H1 (cell line): ENCODE results near the gene CHD6. TPM values are rescaled to one million over a fixed set of nuclear protein-coding genes. Genes with fewer than 3 reads are reported as not detected.
A peak's percentile ranks its signal among the peaks of the same experiment; 100 is the strongest.

ENCODE experiments used
- CTCF ChIA-PET: fragments of 300-600 bp; sonication (Branson Sonifier 250); formaldehyde crosslinking; loops from one replicate; lab custom pipeline; 2021; ENCODE audit not compliant: partially characterized antibody; lab: Charles Lee
- POLR2A ChIA-PET: fragments of 300-600 bp; sonication (Branson Sonifier 250); formaldehyde crosslinking; loops from one replicate; lab custom pipeline; 2021; ENCODE audit warnings: inconsistent platforms; ENCODE audit not compliant: partially characterized antibody; lab: Charles Lee
- DNase-seq, 2 experiments: peaks; one replicate each; pipeline versions ENCODE4 v3.0.0 to v3.0.0-alpha.2; 2010 to 2022; ENCODE audit warnings: low spot score in 2 of 2, low read depth in 1 of 2, mixed read lengths in 1 of 2
- FAIRE-seq: peaks from 2 replicates; lab custom pipeline; 2011; peaks lifted over from hg19 to GRCh38; lab: Jason Lieb, UNC
- H2AFZ ChIP-seq: 2 replicates; pipeline ENCODE4 v1.8.1; 2012; ENCODE audit warnings: low read length, inconsistent platforms
- H2AK5ac ChIP-seq: 2 replicates; pipeline ENCODE4 v1.6.1; 2013; ENCODE audit warnings: low read depth, low read length
- H2BK120ac ChIP-seq: replicated peaks from 2 replicates; pipeline ENCODE3; 2013; ENCODE audit warnings: low read depth, low read length, inconsistent platforms
- H2BK12ac ChIP-seq: 2 replicates; pipeline ENCODE4 v1.6.1; 2013; ENCODE audit warnings: low read depth, low read length
- H2BK15ac ChIP-seq: 2 replicates; pipeline ENCODE4 v1.6.1; 2013; ENCODE audit warnings: low read length
- H2BK20ac ChIP-seq: 2 replicates; pipeline ENCODE4 v1.6.1; 2013; ENCODE audit warnings: low read length
- H2BK5ac ChIP-seq: 2 replicates; pipeline ENCODE4 v1.6.1; 2013; ENCODE audit warnings: low read depth, low read length
- H3K14ac ChIP-seq: 2 replicates; pipeline ENCODE4 v1.6.1; 2013; ENCODE audit warnings: inconsistent platforms; ENCODE audit not compliant: insufficient read length
- H3K18ac ChIP-seq: 2 replicates; pipeline ENCODE4 v1.6.1; 2013; ENCODE audit warnings: low read length; ENCODE audit errors: extremely low read depth
- H3K23ac ChIP-seq: 2 replicates; pipeline ENCODE4 v1.6.1; 2013; ENCODE audit warnings: inconsistent platforms; ENCODE audit not compliant: insufficient read length
- H3K23me2 ChIP-seq: 2 replicates; pipeline ENCODE4 v1.6.1; 2013; ENCODE audit warnings: low read depth, low read length
- H3K27ac ChIP-seq: 2 replicates; pipeline ENCODE4 v1.6.1; 2011; ENCODE audit warnings: low read depth, low read length, inconsistent platforms
- H3K27me3 ChIP-seq, 4 experiments: replicated peaks in 1 of 4; 1 replicate in 1 of 4; 2 replicates in 3 of 4; pipeline versions ENCODE4 v1.6.1 to v1.8.1; 2011 to 2013; ENCODE audit warnings: low read length in 3 of 4, mild to moderate bottlenecking in 3 of 4, inconsistent platforms in 2 of 4, mixed read lengths in 2 of 4, moderate library complexity in 1 of 4; ENCODE audit not compliant: control insufficient read depth in 3 of 4, insufficient read depth in 3 of 4; ENCODE audit errors: extremely low read depth in 1 of 4
- H3K36me3 ChIP-seq, 4 experiments: 2 replicates each; pipeline versions ENCODE4 v1.6.1 to v1.8.1; 2011 to 2013; ENCODE audit warnings: mild to moderate bottlenecking in 4 of 4, low read length in 3 of 4, moderate library complexity in 2 of 4, control low read depth in 1 of 4, inconsistent platforms in 1 of 4; ENCODE audit not compliant: insufficient read depth in 4 of 4, control insufficient read depth in 2 of 4
- H3K4ac ChIP-seq: replicated peaks from 2 replicates; pipeline ENCODE3; 2013; ENCODE audit warnings: low read length, low read depth, mixed read lengths, inconsistent platforms; ENCODE audit not compliant: insufficient read length
- H3K4me1 ChIP-seq, 4 experiments: replicated peaks in 1 of 4; 1 replicate in 1 of 4; 2 replicates in 3 of 4; pipeline versions ENCODE4 v1.6.1 to v1.8.1; 2011 to 2013; ENCODE audit warnings: low read length in 3 of 4, inconsistent platforms in 2 of 4, mixed read lengths in 1 of 4; ENCODE audit not compliant: insufficient read depth in 4 of 4, control insufficient read depth in 3 of 4
- H3K4me2 ChIP-seq, 2 experiments: 2 replicates each; pipeline versions ENCODE4 v1.6.1 to v1.8.1; 2011 to 2013; ENCODE audit warnings: low read depth in 2 of 2, low read length in 2 of 2, control low read depth in 1 of 2, inconsistent platforms in 1 of 2, mild to moderate bottlenecking in 1 of 2; ENCODE audit not compliant: insufficient read depth in 1 of 2
- H3K4me3 ChIP-seq, 4 experiments: fragments of 200-600, 300-600 bp in 1 of 4; sonication (generic), shearing (Covaris generic), sonication (Bioruptor Twin) in 1 of 4; 2 replicates each; pipeline versions ENCODE4 v1.5.1 to v1.8.1; 2011 to 2016; ENCODE audit warnings: low read length in 4 of 4, low read depth in 3 of 4, control low read depth in 2 of 4, inconsistent platforms in 2 of 4, mild to moderate bottlenecking in 2 of 4, mixed read lengths in 1 of 4, moderate library complexity in 1 of 4; ENCODE audit not compliant: insufficient read depth in 2 of 4; ENCODE audit errors: extremely low read depth in 1 of 4
- H3K56ac ChIP-seq: replicated peaks from 2 replicates; pipeline ENCODE3; 2013; ENCODE audit warnings: low read depth, mild to moderate bottlenecking, mixed read lengths, low read length, inconsistent platforms; ENCODE audit not compliant: insufficient read length
- H3K79me1 ChIP-seq: 2 replicates; pipeline ENCODE4 v1.6.1; 2013; ENCODE audit warnings: low read depth, low read length, control low read depth
- H3K79me2 ChIP-seq, 2 experiments: 2 replicates each; pipeline versions ENCODE4 v1.6.1 to v1.8.1; 2012 to 2013; ENCODE audit warnings: low read length in 2 of 2, mild to moderate bottlenecking in 2 of 2, inconsistent platforms in 1 of 2; ENCODE audit not compliant: insufficient read depth in 2 of 2, control insufficient read depth in 1 of 2
- H3K9ac ChIP-seq, 4 experiments: replicated peaks in 1 of 4; 1 replicate in 1 of 4; 2 replicates in 3 of 4; pipeline versions ENCODE4 v1.6.1 to v1.8.1; 2011 to 2013; ENCODE audit warnings: low read depth in 3 of 4, low read length in 3 of 4, control low read depth in 2 of 4, mild to moderate bottlenecking in 2 of 4, moderate library complexity in 2 of 4, inconsistent platforms in 1 of 4; ENCODE audit errors: extremely low read depth in 1 of 4
- H3K9me3 ChIP-seq, 2 experiments: 2 replicates each; pipeline versions ENCODE4 v1.6.1 to v1.8.1; 2012 to 2013; ENCODE audit warnings: mild to moderate bottlenecking in 2 of 2, moderate library complexity in 2 of 2, control low read depth in 1 of 2, inconsistent platforms in 1 of 2, low read depth in 1 of 2, low read length in 1 of 2, mixed read lengths in 1 of 2; ENCODE audit not compliant: insufficient read depth in 2 of 2
- H4K20me1 ChIP-seq, 2 experiments: replicated peaks in 1 of 2; 2 replicates each; pipeline versions ENCODE3 to v1.8.1; 2011 to 2013; ENCODE audit warnings: inconsistent platforms in 2 of 2, low read length in 2 of 2, mild to moderate bottlenecking in 1 of 2; ENCODE audit not compliant: insufficient read depth in 2 of 2, control insufficient read depth in 1 of 2
- H4K5ac ChIP-seq: 2 replicates; pipeline ENCODE4 v1.6.1; 2013; ENCODE audit warnings: low read length, low read depth, mixed read lengths, inconsistent platforms; ENCODE audit not compliant: insufficient read length
- H4K8ac ChIP-seq: 2 replicates; pipeline ENCODE4 v1.8.0; 2013; ENCODE audit warnings: mild to moderate bottlenecking, moderate library complexity, low read length, inconsistent platforms; ENCODE audit not compliant: insufficient read depth; ENCODE audit errors: extremely low read depth
- H4K91ac ChIP-seq: replicated peaks from 2 replicates; pipeline ENCODE3; 2013; ENCODE audit warnings: low read length, mixed read lengths, inconsistent platforms; ENCODE audit not compliant: insufficient read length
- RAD21 ChIP-seq, 2 experiments: IDR thresholded peaks in 1 of 2; conservative IDR thresholded peaks in 1 of 2; 2 replicates each; pipeline ENCODE4 v1.6.1; 2011; ENCODE audit warnings: low read depth in 2 of 2, low read length in 2 of 2, improper control_type of control experiment in 1 of 2, inconsistent platforms in 1 of 2, mild to moderate bottlenecking in 1 of 2, moderate library complexity in 1 of 2
- SIN3A ChIP-seq, 2 experiments: IDR thresholded peaks in 1 of 2; conservative IDR thresholded peaks in 1 of 2; 2 replicates each; pipeline ENCODE4 v1.6.1; 2011 to 2012; ENCODE audit warnings: low read length in 2 of 2, improper control_type of control experiment in 1 of 2, low read depth in 1 of 2, mild to moderate bottlenecking in 1 of 2
- WGBS, 2 experiments: shearing (Covaris generic) in 1 of 2; methylation state at CpG; one replicate each; pipeline versions ENCODE4 v1.1.6 to v1.1.7; 2013 to 2015; ENCODE audit warnings: low lambda C conversion rate in 2 of 2, mixed read lengths in 2 of 2, inconsistent platforms in 1 of 2, low coverage in 1 of 2, missing lambda C conversion rate in 1 of 2; ENCODE audit not compliant: insufficient replicate concordance in 2 of 2, insufficient coverage in 1 of 2, insufficient read length in 1 of 2; ENCODE audit errors: extremely low coverage in 1 of 2, missing lambda C conversion rate in 1 of 2; 5-methylcytosine and 5-hydroxymethylcytosine counted together
- polyA plus RNA-seq, 7 experiments: library from polyadenylated mRNA; depleted of rRNA in 3 of 7; stranded (reverse) in 5 of 7; unstranded in 2 of 7; fragments of >200 nt in 5 of 7; fragments of 200-250 nt in 2 of 7; gene quantifications; 1 replicate in 5 of 7; 2 replicates in 1 of 7; 4 replicates in 1 of 7; pipeline versions ENCODE4 v1.2.1 to v1.2.3, GENCODE V29; 2011 to 2013; ENCODE audit warnings: missing spikeins in 2 of 7, mixed read lengths in 2 of 7
- total RNA-seq: library from RNA; stranded (reverse); fragmentation: NEBNext Ultra II Directional; extraction: Animal tissue kit (Norgen Biotek cat#: 25700); gene quantifications from 2 replicates; pipeline ENCODE4 v1.2.1, GENCODE V29; 2021

Gene CHD6
- total and polyA plus RNA-seq, 2 of the 8 experiments (the other 6 are each of a cell fraction or from before 2014, with no cell fraction given) = 11.1 to 62.9 TPM

GRCh38 chr20:41467220-41467619 is 151.0 kb downstream of the CHD6 start:
- Histone ChIP-seq H3K14ac (no peak overlapping the region), H3K79me1 (no peaks in the 10 kb centered on the region), H2BK120ac (no peak overlapping the region), H3K36me3 (peaks cover 3 to 28% (median 12%) of the 10 kb centered on the region in 4 experiments; a peak in 6 of 8 replicates), H3K4me2 (no peak overlapping the region), H3K56ac (no peak overlapping the region), H3K4me3 (no peak overlapping the region), H3K9ac (no peak overlapping the region), H2BK15ac (no peak overlapping the region), H3K27me3 (no peaks in the 10 kb centered on the region), H3K79me2 (no peaks in the 10 kb centered on the region), H2BK12ac (no peak overlapping the region), H2AFZ (no peak overlapping the region), H3K18ac (no peak overlapping the region), H4K5ac (no peak overlapping the region), H3K9me3 (no peaks in the 10 kb centered on the region), H3K23me2 (no peaks in the 10 kb centered on the region; the same call in 1 of the 2 replicates), H4K20me1 (no peaks in the 10 kb centered on the region), H3K23ac (no peak overlapping the region), H3K27ac (no peak overlapping the region), H4K8ac (no peak overlapping the region), H4K91ac (no peak overlapping the region), H2BK5ac (no peak overlapping the region), H3K4ac (no peak overlapping the region), H2BK20ac (no peak overlapping the region), H3K4me1 (no peaks in the 10 kb centered on the region), H2AK5ac (no peak overlapping the region)
- ChIA-PET CTCF (interaction anchor here (0.9 kb wide), 1 partner anchor 28 kb away, joined by 3 read pairs; no protein-coding TSS in a partner anchor), POLR2A (no interaction called here)
- no peak for TF ChIP-seq SIN3A (conservative IDR thresholded peaks at IDR 0.05 in 1 of 2, IDR thresholded peaks at IDR 0.05 in 1 of 2; ENCODE audit: low read depth in 1 of 2, low read length in 2 of 2)
- 0 out of 4 replicates have a peak, but pooled peaks of 1 of the 2 experiments have one; percentile 5 for TF ChIP-seq RAD21 (IDR thresholded peaks at IDR 0.05 in 1 of 2, conservative IDR thresholded peaks at IDR 0.05 in 1 of 2; ENCODE audit: low read depth in 2 of 2, low read length in 2 of 2)
- no CpG with 5 or more reads among the region's 3 CpGs for WGBS, 2 experiments
- DNase-seq = no peak
- FAIRE-seq = no peak
